Measurements from ENCODE around the gene RAB3A.
"Not testable (repeated sequence)": the region's sequence is repeated elsewhere in the genome, so short reads cannot be mapped to it uniquely, and the experiment has no call there.

The RAB3A gene

DNA sequence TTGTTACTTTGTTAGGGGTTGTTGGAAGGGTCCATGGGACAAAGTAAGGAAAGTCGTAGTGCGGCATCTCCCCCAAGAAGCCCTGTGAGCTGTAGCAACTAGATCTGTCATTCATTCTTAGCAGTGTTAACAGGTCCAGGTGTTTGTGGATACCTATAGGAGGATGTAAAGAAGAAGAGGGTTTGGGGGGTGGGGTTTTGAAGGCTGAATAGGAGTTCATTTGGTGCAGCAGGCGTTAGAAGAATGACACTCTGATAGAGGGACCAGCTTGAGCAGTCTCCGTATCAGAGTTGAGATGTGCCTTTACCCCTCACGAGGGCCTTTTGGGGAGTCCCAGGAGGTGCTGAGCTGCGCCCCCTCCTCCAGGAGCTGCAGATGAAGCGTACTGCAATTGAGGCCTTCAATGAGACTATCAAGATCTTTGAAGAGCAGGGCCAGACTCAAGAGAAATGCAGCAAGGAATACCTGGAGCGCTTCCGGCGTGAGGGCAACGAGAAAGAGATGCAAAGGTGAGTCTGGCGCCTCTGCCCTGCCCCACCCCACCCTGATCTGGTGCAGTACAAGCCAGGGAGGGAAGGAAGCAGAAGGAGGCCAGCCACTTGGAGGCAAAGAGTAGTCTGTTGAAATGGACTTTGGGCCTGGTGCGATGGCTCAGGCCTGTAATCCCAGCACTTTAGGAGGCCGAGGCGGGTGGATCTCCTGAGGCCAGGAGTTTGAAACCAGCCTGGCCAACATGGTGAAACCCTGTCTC lies 37.9 kb downstream of the RAB3A start:
- DNase-seq: no peak

- DNase-seq: no peak
Observed at GRCh38 chr19:18164072-18164471, 39.8 kb downstream of the RAB3A start.

GRCh38 chr19:18161636-18162002 lies 42.2 kb downstream of the RAB3A start:
- DNase-seq: no peak

GRCh38 chr19:18160971-18161635 lies 42.7 kb downstream of the RAB3A start:
- DNase-seq: peak; percentile 54 to 82 (median 74)

GRCh38 chr19:18160493-18160970 lies 43.3 kb downstream of the RAB3A start:
- DNase-seq: no peak

GRCh38 chr19:18159810-18160209 lies 44.0 kb downstream of the RAB3A start:
- DNase-seq: no peak

DNA sequence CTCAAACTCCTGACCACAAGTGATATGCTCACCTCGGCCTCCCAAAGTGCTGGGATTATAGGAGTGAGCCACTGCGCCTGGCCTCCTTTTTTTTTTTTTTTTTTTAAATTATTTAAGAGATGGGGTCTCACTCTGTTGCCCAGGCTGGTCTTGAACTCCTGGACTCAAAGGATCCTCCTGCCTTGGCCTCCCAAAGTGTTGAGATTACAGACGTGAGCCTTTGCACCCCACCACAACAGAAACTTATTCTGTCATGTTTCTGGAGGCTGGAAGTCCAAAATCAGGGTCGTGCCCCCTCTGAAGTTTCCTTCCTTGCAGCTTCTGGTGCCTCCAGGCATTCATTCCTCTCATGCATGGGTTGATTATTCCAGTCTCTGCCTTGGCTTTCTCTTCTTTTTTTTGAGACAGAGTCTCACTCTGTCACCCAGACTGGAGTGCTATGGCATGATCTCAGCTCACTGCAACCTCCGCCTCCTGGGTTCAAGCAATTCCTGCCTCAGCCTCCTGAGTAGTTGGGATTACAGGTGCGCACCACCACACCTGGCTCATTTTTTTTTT lies 44.7 kb downstream of the RAB3A start:
- DNase-seq: not testable (repeated sequence)

- no peak for DNase-seq
Observed at GRCh38 chr19:18158467-18158866, 45.4 kb downstream of the RAB3A start.

DNA sequence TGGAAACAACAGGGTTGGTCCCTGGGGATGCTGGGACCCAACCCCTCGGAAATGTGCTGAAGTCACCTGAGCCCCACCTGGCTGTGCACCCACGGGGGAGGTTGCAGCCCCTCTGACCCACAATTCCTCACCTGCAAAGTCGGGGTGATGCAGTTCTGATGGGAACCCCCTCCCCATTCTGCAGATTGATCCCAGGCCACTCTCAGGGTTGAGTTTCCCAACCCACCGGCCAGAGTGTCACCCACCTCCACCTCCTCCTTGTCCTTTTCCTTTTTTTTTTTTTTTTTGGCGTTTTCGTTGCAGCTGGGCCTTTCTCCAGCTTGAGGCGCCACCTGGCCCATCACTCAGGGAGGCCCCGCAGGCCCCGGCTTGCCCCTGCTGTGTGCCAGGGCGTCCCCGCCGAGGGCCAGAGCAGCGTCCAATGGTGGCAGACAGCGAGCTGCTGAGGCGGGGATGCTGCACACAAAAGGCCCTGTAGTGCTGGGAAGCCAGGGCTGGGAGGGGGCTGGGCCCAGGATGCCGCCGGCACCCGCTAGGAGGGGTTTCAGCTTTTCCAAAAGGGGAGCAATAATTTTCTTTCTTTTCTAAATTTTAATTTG lies 46.3 kb downstream of the RAB3A start:
- DNase-seq: no peak

GRCh38 chr19:18156841-18157464 lies 46.9 kb downstream of the RAB3A start:
- DNase-seq: no peak

- no peak for DNase-seq
Observed at GRCh38 chr19:18156268-18156667, 47.6 kb downstream of the RAB3A start.

- DNase-seq: no peak
Observed at GRCh38 chr19:18155095-18156087, 48.5 kb downstream of the RAB3A start.

DNA sequence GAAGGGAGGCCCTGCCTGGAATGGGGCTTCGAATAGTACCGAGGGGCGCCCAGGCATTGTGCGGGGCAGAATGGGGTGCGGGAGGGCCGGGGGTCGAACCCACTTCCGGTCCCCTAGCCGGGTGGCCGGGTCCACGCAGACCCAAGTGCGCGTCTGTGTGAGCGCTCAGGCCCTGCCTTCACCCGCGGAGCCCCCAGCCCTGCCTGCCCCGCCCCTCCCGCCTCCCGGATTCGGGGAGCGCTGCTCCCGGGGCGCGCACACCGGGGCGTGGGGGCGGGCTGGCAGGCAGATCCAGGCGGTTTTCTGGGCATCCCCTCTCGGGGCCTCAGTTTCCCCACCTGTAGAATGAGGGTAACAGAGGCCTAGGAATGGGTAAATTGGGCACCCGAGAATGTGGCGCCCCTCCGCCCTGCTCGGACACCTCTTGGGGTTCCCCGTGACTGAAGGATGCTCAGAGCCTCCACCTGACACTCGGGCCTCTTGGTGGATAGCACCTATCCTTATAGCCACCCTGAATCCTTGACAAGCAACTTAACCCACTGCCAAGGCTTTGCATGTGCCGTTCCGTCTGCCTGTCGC lies 50.2 kb downstream of the RAB3A start:
- peak in 1 of 4 experiments; percentile 38 for DNase-seq

DNA sequence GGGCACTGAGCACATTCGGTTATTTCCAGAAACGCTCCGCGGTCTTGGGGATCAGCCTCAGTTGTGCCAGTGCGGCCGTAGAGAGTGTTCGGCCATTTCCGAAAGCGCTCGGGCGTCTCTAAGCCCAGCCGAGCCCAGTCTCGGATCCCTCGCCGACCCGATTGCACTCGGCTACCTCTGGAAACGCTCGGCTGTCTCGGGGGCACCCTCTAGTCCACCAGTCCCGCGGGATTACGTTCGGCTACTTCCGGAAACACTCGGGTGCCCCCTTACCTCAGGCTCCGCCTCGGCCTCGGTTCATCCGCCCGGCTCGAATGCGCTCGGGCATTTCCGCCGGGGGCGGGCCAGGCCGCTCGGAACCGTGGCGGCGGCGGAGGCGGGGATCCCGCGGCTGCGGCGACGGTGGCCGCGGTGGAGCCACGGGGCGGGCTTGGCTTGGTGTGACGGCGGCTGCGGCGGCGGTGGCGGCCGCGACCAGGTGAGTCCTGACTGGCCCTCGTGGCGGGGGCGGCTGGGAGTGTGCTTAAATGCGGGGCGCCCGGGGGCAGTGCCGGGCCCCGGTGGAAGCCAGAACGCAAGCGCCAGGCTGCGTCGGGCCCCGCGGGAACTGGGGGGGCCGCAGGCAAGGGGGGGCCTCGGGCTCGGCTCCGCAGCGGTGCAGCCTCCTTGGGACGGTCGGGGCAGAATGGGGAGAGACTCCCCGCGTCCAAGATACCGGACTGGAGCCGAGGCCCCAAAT lies 50.9 kb downstream of the RAB3A start, which contains the start of gene PIK3R2:
Gene PIK3R2 (plus strand): TSS at position 347 of the 739 bp plus-strand sequence. CDS start 2,717 bp downstream, outside the sequence.
- peak; percentile 96 to 99 (median 98) for DNase-seq

GRCh38 chr19:18152442-18152816 lies 51.4 kb downstream of the RAB3A start:
- DNase-seq: peak; percentile 89 to 98 (median 96)

DNA sequence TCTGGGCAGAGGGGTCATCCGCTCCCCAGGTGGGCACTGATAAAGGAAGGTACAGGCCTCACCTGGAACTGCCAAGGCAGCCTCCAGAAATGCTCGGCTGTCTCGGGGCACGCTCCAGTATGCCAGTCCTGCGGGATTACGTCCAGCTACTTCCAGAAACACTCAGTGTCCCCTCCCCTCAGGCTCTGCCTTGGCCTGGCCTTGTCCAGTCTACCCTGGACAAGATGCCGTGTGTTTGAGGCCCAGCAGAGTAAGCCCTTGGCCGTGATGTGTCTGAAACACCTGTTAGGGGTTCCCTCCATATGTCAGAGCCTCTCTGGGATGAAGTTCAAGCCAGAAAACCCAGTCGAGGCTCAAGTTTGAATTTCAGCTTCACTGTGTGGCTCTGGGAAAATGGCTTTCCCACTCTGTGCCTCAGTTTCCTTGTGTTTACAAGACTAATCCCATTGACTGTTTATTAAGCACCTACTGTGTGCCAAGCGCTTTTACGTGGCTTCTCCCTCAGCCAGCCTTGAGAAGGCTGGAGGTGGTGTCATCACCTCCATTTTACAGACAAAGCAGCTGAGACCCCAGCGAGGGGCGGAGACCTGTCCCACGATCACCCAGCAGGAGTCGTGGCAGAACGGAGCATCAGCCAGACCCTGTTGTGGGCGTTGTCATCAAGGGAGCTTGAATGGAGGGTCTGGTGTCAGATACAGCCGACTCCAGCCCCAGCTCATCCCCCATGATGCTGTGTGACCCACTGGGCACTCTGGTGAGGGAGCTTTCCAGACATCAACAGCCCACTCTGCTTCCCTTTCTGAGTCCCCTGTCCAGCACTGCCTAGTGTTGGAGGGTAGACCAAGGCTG lies 52.8 kb downstream of the RAB3A start:
- no peak for DNase-seq

DNA sequence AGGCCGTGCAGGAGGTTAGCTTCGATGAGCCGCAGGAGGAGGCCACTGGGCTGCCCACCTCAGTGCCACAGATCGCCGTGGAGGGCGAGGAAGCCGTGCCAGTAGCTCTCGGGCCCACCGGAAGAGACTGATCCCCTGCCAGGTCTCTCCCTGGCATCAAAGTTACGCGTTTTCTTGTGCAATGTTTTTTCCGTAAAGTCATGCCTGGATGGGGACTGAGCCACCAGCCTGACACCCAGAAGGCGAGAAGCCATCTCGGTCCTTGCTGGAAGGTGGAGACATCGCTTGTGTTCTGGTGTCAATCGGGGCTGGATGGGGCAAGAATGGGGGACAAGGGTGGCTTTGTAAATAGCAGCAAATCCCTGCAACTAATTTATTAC lies 54.3 kb downstream of the RAB3A start:
- DNase-seq: no peak

DNA sequence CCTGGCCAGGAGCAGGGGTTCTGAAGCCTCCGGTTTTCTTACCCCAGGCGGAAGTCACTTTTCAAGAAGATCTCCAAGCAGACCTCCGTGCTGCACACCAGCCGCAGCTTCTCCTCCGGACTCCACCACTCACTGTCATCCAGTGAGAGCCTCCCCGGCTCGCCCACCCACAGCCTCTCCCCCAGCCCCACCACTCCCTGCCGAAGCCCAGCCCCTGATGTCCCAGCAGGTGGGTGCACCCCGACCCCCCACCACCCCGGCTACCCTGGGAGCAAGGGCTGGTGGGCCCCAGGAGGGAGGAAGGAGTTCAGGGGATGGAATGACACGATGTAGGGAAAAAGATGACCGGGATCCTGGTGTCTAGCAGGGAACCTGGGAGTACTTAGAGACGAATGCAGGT lies 56.4 kb downstream of the RAB3A start:
- DNase-seq: no peak
